Osteoblast (primary cell): ENCODE results near the gene HYCC2. TPM values are rescaled to one million over a fixed set of nuclear protein-coding genes. Genes with fewer than 3 reads are reported as not detected.

Experiments
- DNase-seq: peaks from one replicate; pipeline ENCODE4 v3.0.0; 2011; ENCODE audit warnings: low spot score, mixed read lengths; ENCODE audit not compliant: insufficient read length; ENCODE audit errors: missing footprints
- H2AFZ ChIP-seq: 2 replicates; pipeline ENCODE4 v1.6.0; 2011; ENCODE audit warnings: mild to moderate bottlenecking, low read length
- H3K27ac ChIP-seq: 2 replicates; pipeline ENCODE4 v1.5.1; 2011; ENCODE audit warnings: mild to moderate bottlenecking, low read depth, low read length, moderate library complexity
- H3K27me3 ChIP-seq: 2 replicates; pipeline ENCODE4 v1.6.0; 2012; ENCODE audit warnings: mild to moderate bottlenecking, control low read depth, inconsistent platforms, low read length, moderate library complexity; ENCODE audit not compliant: insufficient read depth
- H3K36me3 ChIP-seq: 2 replicates; pipeline ENCODE4 v1.5.1; 2011; ENCODE audit warnings: mild to moderate bottlenecking, low read length, control low read depth, moderate library complexity; ENCODE audit not compliant: insufficient read depth
- H3K4me1 ChIP-seq: 2 replicates; pipeline ENCODE4 v1.5.1; 2011; ENCODE audit warnings: mild to moderate bottlenecking, low read length, control low read depth, moderate library complexity; ENCODE audit not compliant: insufficient read depth
- H3K4me2 ChIP-seq: 2 replicates; pipeline ENCODE4 v1.6.0; 2011; ENCODE audit warnings: mild to moderate bottlenecking, low read length; ENCODE audit not compliant: insufficient read depth
- H3K4me3 ChIP-seq: fragments of 200-600 bp; sonication (generic); 3 replicates; pipeline ENCODE4 v1.5.1; 2012; ENCODE audit warnings: mild to moderate bottlenecking, low read length, inconsistent platforms; ENCODE audit not compliant: insufficient read depth
- H3K79me2 ChIP-seq: 2 replicates; pipeline ENCODE4 v1.6.0; 2012; ENCODE audit warnings: mild to moderate bottlenecking, low read length, control low read depth, inconsistent platforms; ENCODE audit not compliant: insufficient read depth
- H3K9me3 ChIP-seq: 2 replicates; pipeline ENCODE4 v1.5.1; 2011; ENCODE audit warnings: low read depth, low read length, control low read depth
- H4K20me1 ChIP-seq: 2 replicates; pipeline ENCODE4 v1.6.0; 2012; ENCODE audit warnings: mild to moderate bottlenecking, low read length, control low read depth; ENCODE audit not compliant: insufficient read depth
- CTCF ChIP-seq: IDR thresholded peaks from 2 replicates; pipeline ENCODE4 v1.5.1; 2011; ENCODE audit warnings: mild to moderate bottlenecking, low read depth, low read length, moderate library complexity; ENCODE audit errors: extremely low read depth
- total RNA-seq: library from RNA; depleted of rRNA; stranded (reverse); fragments of >200 nt; gene quantifications from 2 replicates; pipeline ENCODE4 v1.2.3, GENCODE V29; 2012

HYCC2 gene
- total RNA-seq, 1 donor = 11.6 TPM

- DNase-seq = no peak
- TF ChIP-seq CTCF = no peak
- Histone ChIP-seq H3K27ac (no peak overlapping the region), H2AFZ (no peak overlapping the region), H3K79me2 (no peaks in the 10 kb centered on the region), H3K36me3 (no peaks in the 10 kb centered on the region), H3K9me3 (no peaks in the 10 kb centered on the region), H4K20me1 (no peaks in the 10 kb centered on the region), H3K4me2 (no peak overlapping the region), H3K4me3 (no peak overlapping the region), H3K4me1 (no peaks in the 10 kb centered on the region), H3K27me3 (no peaks in the 10 kb centered on the region)
Measured at GRCh38 chr2:201108341-201108740, 36.9 kb upstream of the HYCC2 start.

GRCh38 chr2:201107624-201108023 is 36.2 kb upstream of the HYCC2 start:
- no peaks in the 10 kb centered on the region for H3K79me2 ChIP-seq
- H3K9me3 ChIP-seq = no peaks in the 10 kb centered on the region
- no peak for DNase-seq
- H3K4me2 ChIP-seq = no peak overlapping the region
- no peak for TF ChIP-seq CTCF
- H2AFZ ChIP-seq = no peak overlapping the region
- no peaks in the 10 kb centered on the region for H3K27me3 ChIP-seq
- no peaks in the 10 kb centered on the region for H4K20me1 ChIP-seq
- no peaks in the 10 kb centered on the region for H3K36me3 ChIP-seq
- H3K4me1 ChIP-seq = no peaks in the 10 kb centered on the region
- no peak overlapping the region for H3K4me3 ChIP-seq
- no peak overlapping the region for H3K27ac ChIP-seq

- no peak overlapping the region for H3K4me3 ChIP-seq
- H4K20me1 ChIP-seq = no peaks in the 10 kb centered on the region
- H3K4me1 ChIP-seq = no peaks in the 10 kb centered on the region
- H3K79me2 ChIP-seq = no peaks in the 10 kb centered on the region
- DNase-seq = no peak
- no peak overlapping the region for H3K4me2 ChIP-seq
- no peak for TF ChIP-seq CTCF
- H3K9me3 ChIP-seq = no peaks in the 10 kb centered on the region
- H3K27me3 ChIP-seq = no peaks in the 10 kb centered on the region
- H3K36me3 ChIP-seq = no peaks in the 10 kb centered on the region
- H2AFZ ChIP-seq = no peak overlapping the region
- no peak overlapping the region for H3K27ac ChIP-seq
Measured at GRCh38 chr2:201105759-201106158, 34.3 kb upstream of the HYCC2 start.

- Histone ChIP-seq H3K4me2 (no peak overlapping the region), H3K4me3 (no peak overlapping the region), H3K27me3 (no peaks in the 10 kb centered on the region), H2AFZ (no peak overlapping the region), H3K27ac (no peak overlapping the region), H3K79me2 (no peaks in the 10 kb centered on the region), H3K9me3 (no peaks in the 10 kb centered on the region), H3K36me3 (no peaks in the 10 kb centered on the region), H4K20me1 (no peaks in the 10 kb centered on the region), H3K4me1 (no peaks in the 10 kb centered on the region)
- no peak for DNase-seq
- TF ChIP-seq CTCF = no peak
Measured at GRCh38 chr2:201100497-201100896, 29.0 kb upstream of the HYCC2 start.
